OCI-LY1 (cell line): ENCODE results near the gene TRIM26.
A peak's percentile ranks its signal among the peaks of the same experiment; 100 is the strongest.

Experiments
- H2AFZ ChIP-seq: fragments of 200-600 bp; sonication (generic), shearing (Covaris generic); 2 replicates; pipeline ENCODE4 v1.6.0; 2014; ENCODE audit warnings: antibody characterized with exemption, mild to moderate bottlenecking, low read length
- H3F3A ChIP-seq: fragments of 200-600 bp; sonication (generic), shearing (Covaris generic); 2 replicates; pipeline ENCODE4 v1.6.0; 2014; ENCODE audit warnings: mild to moderate bottlenecking, antibody characterized with exemption, low read length, moderate library complexity; ENCODE audit not compliant: insufficient read depth
- H3K27ac ChIP-seq: fragments of 200-600 bp; sonication (generic); 2 replicates; pipeline ENCODE4 v1.5.1; 2014; ENCODE audit warnings: low read length, mixed run types, mild to moderate bottlenecking, low read depth; ENCODE audit not compliant: poor library complexity, severe bottlenecking
- H3K27me3 ChIP-seq: fragments of 200-600 bp; sonication (generic); 2 replicates; pipeline ENCODE4 v1.6.0; 2014; ENCODE audit warnings: antibody characterized with exemption, mild to moderate bottlenecking, low read length, moderate library complexity; ENCODE audit not compliant: insufficient read depth
- H3K36me3 ChIP-seq: fragments of 200-600 bp; sonication (generic); 2 replicates; pipeline ENCODE4 v1.6.1; 2014; ENCODE audit warnings: mild to moderate bottlenecking, antibody characterized with exemption, low read length, moderate library complexity, mixed read lengths; ENCODE audit not compliant: insufficient read depth
- H3K4me1 ChIP-seq: fragments of 200-600 bp; sonication (generic); 2 replicates; pipeline ENCODE4 v1.5.1; 2014; ENCODE audit warnings: mild to moderate bottlenecking, low read length, moderate library complexity; ENCODE audit not compliant: insufficient read depth, severe bottlenecking
- H3K4me2 ChIP-seq: fragments of 200-600 bp; sonication (generic), shearing (Covaris generic); 2 replicates; pipeline ENCODE4 v1.6.1; 2014; ENCODE audit warnings: low read length
- H3K4me3 ChIP-seq: fragments of 200-600 bp; sonication (generic); 2 replicates; pipeline ENCODE4 v1.5.1; 2014; ENCODE audit warnings: low read length, low read depth, mild to moderate bottlenecking, mixed read lengths; ENCODE audit not compliant: poor library complexity, severe bottlenecking
- H3K79me2 ChIP-seq: fragments of 200-600 bp; shearing (Covaris generic); 2 replicates; pipeline ENCODE4 v1.6.1; 2016; ENCODE audit warnings: mixed run types, low read length, mixed read lengths; ENCODE audit not compliant: insufficient read depth
- H3K9ac ChIP-seq: fragments of 200-600 bp; sonication (generic), shearing (Covaris generic); 2 replicates; pipeline ENCODE4 v1.6.1; 2014; ENCODE audit warnings: mild to moderate bottlenecking, low read length, mixed read lengths
- H3K9me2 ChIP-seq: fragments of 200-600 bp; sonication (generic), shearing (Covaris generic); 2 replicates; pipeline ENCODE4 v1.6.1; 2014; ENCODE audit warnings: low read depth, mild to moderate bottlenecking, low read length, mixed read lengths
- H3K9me3 ChIP-seq: fragments of 200-600 bp; shearing (Covaris generic); 2 replicates; pipeline ENCODE4 v1.6.1; 2014; ENCODE audit warnings: low read length, mixed read lengths
- H4K20me1 ChIP-seq: fragments of 200-600 bp; sonication (generic), shearing (Covaris generic); 2 replicates; pipeline ENCODE4 v1.6.0; 2016; ENCODE audit warnings: mild to moderate bottlenecking, low read length; ENCODE audit not compliant: insufficient read depth
- CTCF ChIP-seq: fragments of 200-600 bp; sonication (generic), shearing (Covaris generic); IDR thresholded peaks from 2 replicates; pipeline ENCODE4 v1.5.1; 2017; ENCODE audit warnings: mild to moderate bottlenecking, antibody characterized with exemption, low read length, moderate library complexity, mixed read lengths
- EZH2 ChIP-seq: fragments of 200-600 bp; sonication (generic), shearing (Covaris generic); IDR thresholded peaks from 2 replicates; pipeline ENCODE4 v1.8.0; 2017; ENCODE audit warnings: borderline replicate concordance, mixed run types, mild to moderate bottlenecking, antibody characterized with exemption, low read length, moderate library complexity, mixed read lengths

The TRIM26 gene

GRCh38 chr6:30149234-30149633 lies 64.0 kb downstream of the TRIM26 start:
- no peaks in the 10 kb centered on the region for H3K36me3 ChIP-seq
- H3K4me1 ChIP-seq, result no peaks in the 10 kb centered on the region
- H3K27me3 ChIP-seq, result no peaks in the 10 kb centered on the region; the same call in 1 of the 2 replicates
- H3K4me2 ChIP-seq, result no peak overlapping the region
- no peak overlapping the region for H2AFZ ChIP-seq
- H4K20me1 ChIP-seq, result no peaks in the 10 kb centered on the region
- H3K4me3 ChIP-seq, result no peak overlapping the region
- TF ChIP-seq CTCF, result peak; percentile 18; the same call in 1 of the 2 replicates
- TF ChIP-seq EZH2, result no peak
- H3K9me2 ChIP-seq, result no peaks in the 10 kb centered on the region
- no peak overlapping the region for H3K9ac ChIP-seq
- H3F3A ChIP-seq, result no peaks in the 10 kb centered on the region
- no peaks in the 10 kb centered on the region for H3K79me2 ChIP-seq
- no peak overlapping the region for H3K27ac ChIP-seq
- H3K9me3 ChIP-seq, result no peaks in the 10 kb centered on the region

- Histone ChIP-seq H4K20me1 (no peaks in the 10 kb centered on the region), H3K9me3 (no peaks in the 10 kb centered on the region), H3K27ac (no peak overlapping the region), H3K4me2 (no peak overlapping the region), H3K36me3 (no peaks in the 10 kb centered on the region), H3K4me1 (no peaks in the 10 kb centered on the region), H2AFZ (no peak overlapping the region), H3K9ac (no peak overlapping the region), H3K9me2 (no peaks in the 10 kb centered on the region), H3K27me3 (no peaks in the 10 kb centered on the region), H3K4me3 (no peak overlapping the region), H3K79me2 (no peaks in the 10 kb centered on the region), H3F3A (no peaks in the 10 kb centered on the region)
- TF ChIP-seq CTCF (no peak), EZH2 (no peak)
Measured at GRCh38 chr6:30147096-30147495, 66.1 kb downstream of the TRIM26 start.

GRCh38 chr6:30145818-30146217 lies 67.4 kb downstream of the TRIM26 start:
- H3K9me2 ChIP-seq, result no peaks in the 10 kb centered on the region
- no peak overlapping the region for H2AFZ ChIP-seq
- H3K4me3 ChIP-seq, result no peak overlapping the region
- TF ChIP-seq CTCF (no peak), EZH2 (no peak)
- H3K4me2 ChIP-seq, result no peak overlapping the region
- H3K9me3 ChIP-seq, result no peaks in the 10 kb centered on the region
- H3F3A ChIP-seq, result no peaks in the 10 kb centered on the region
- H3K36me3 ChIP-seq, result no peaks in the 10 kb centered on the region
- no peak overlapping the region for H3K27ac ChIP-seq
- no peaks in the 10 kb centered on the region for H3K4me1 ChIP-seq
- no peaks in the 10 kb centered on the region for H3K27me3 ChIP-seq
- H4K20me1 ChIP-seq, result no peaks in the 10 kb centered on the region
- no peak overlapping the region for H3K9ac ChIP-seq
- H3K79me2 ChIP-seq, result no peaks in the 10 kb centered on the region
